Measurements from ENCODE around the gene STK4.
"Not testable (repeated sequence)": the region's sequence is repeated elsewhere in the genome, so short reads cannot be mapped to it uniquely, and the experiment has no call there.

Gene STK4

DNA sequence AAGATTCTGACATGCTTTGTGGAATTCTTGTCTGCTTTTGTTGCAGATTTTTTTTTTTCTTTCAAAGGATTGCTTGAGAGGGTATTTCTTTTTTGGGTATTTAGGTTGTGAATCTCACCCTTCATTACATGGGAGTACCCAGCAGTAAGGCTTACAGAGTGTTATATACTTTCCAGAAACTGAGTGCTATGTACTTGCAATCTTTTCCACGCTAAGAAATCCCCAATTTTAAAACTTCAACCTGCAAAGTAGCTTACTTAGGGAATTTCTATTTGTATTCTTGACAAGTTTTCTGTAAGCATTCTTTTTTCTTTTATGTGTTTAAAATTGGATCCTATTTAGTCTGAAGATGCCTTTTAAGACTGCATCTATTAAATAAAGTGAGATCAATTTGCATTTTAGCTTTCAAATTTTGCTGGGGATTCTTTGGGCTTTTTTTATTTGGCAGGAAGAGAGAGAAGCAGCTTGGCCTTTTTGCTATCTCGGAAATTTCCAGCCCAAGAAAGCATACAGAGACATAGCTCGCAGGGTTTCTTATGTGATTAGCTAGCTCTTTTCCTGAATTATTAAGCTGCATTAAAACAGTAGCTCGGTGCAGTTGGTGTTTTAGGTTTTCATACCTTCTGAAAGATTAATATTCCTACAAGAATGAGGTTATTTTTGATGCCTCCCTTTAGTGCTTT lies 92.0 kb downstream of the STK4 start:
- no peaks in the 10 kb centered on the region; the same call in 1 of the 2 replicates for H4K20me1 ChIP-seq
- H3K27ac ChIP-seq: no peak overlapping the region
- peaks cover 41% of the 10 kb centered on the region for H3K36me3 ChIP-seq
- H3K4me2 ChIP-seq: no peak overlapping the region
- no peak overlapping the region for H3K9ac ChIP-seq
- H3K9me3 ChIP-seq: 0 out of 2 replicates have a peak, but pooled peaks cover 3% of the 10 kb centered on the region
- TF ChIP-seq Cebpa-rat (IDR thresholded peaks at IDR 0.05): no peak
- peaks cover 18% of the 10 kb centered on the region for H3K4me1 ChIP-seq
- no peaks in the 10 kb centered on the region for H3K27me3 ChIP-seq
- no peak overlapping the region for H3K4me3 ChIP-seq

DNA sequence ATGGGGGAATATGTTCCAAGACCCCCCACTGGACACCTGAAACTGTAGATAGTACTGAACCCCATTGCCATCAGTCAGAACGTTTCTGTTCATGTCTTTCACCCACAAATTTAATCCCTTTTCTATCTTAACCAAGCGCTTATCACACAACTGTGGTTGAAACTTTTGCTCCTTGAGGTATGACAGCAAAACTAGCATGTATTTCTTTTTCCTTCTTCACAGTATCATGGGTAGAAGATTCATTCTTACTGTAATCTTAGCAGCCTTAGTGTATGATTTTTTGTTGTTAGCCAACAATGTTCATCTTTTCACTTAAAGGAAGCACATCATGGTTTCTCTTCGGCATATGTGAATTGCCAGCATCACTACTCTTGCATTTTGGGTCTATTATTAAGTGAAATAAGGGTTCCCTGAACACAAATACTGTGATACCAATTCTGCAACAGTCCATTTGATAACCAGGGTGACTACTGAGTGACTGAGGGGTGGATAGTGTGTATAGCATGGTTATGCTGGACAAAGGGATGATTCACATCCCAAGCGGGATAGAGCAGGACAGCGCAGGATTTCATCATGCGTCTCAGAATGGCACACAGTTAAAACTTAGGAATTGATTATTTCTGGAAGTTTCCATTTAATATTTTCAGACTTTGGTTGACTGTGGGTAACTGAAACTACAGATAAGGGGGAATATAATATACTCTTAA lies 92.9 kb downstream of the STK4 start:
- Histone ChIP-seq H3K9me3 (0 out of 2 replicates have a peak, but pooled peaks cover 3% of the 10 kb centered on the region), H3K4me1 (peaks cover 9% of the 10 kb centered on the region), H3K36me3 (peaks cover 41% of the 10 kb centered on the region), H3K27ac (no peak overlapping the region), H3K4me3 (no peak overlapping the region), H4K20me1 (no peaks in the 10 kb centered on the region; the same call in 1 of the 2 replicates), H3K9ac (no peak overlapping the region), H3K4me2 (no peak overlapping the region), H3K27me3 (no peaks in the 10 kb centered on the region)
- no peak for TF ChIP-seq Cebpa-rat (IDR thresholded peaks at IDR 0.05)

DNA sequence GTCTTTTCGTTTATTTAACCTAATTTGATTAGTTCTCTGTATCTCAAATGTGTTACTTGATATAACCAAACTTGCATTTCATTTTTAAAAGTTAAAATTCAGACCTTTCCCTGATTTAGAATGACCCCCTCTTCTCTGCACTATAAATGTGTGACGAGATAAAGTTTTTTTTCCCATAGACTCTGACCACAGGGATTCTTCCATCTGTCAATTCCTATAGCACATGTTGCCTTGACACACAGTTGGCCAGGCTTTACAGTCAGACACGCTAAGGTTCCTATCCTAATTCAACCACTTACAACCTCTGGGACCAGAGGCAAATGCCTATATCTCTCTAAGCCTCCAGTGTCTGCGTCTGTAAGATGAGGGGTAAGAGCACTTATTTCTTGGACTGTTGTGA lies 94.0 kb downstream of the STK4 start:
- Histone ChIP-seq H3K4me2 (no peak overlapping the region), H3K4me1 (0 out of 2 replicates have a peak, but pooled peaks cover under 1% of the 10 kb centered on the region), H3K4me3 (no peak overlapping the region), H3K27ac (no peak overlapping the region), H3K27me3 (no peaks in the 10 kb centered on the region), H3K9me3 (0 out of 2 replicates have a peak, but pooled peaks cover 3% of the 10 kb centered on the region), H3K9ac (no peak overlapping the region), H4K20me1 (peaks cover 7% of the 10 kb centered on the region; the same call in 1 of the 2 replicates), H3K36me3 (peaks cover 35% of the 10 kb centered on the region)
- TF ChIP-seq Cebpa-rat (IDR thresholded peaks at IDR 0.05): no peak

GRCh38 chr20:45061244-45061643 lies 94.9 kb downstream of the STK4 start:
- TF ChIP-seq Cebpa-rat (IDR thresholded peaks at IDR 0.05): no peak
- peaks cover 7% of the 10 kb centered on the region; the same call in 1 of the 2 replicates for H4K20me1 ChIP-seq
- H3K36me3 ChIP-seq: peaks cover 35% of the 10 kb centered on the region
- H3K27me3 ChIP-seq: no peaks in the 10 kb centered on the region
- no peak overlapping the region for H3K9ac ChIP-seq
- H3K27ac ChIP-seq: no peak overlapping the region
- H3K4me2 ChIP-seq: no peak overlapping the region
- no peak overlapping the region for H3K4me3 ChIP-seq
- no peaks in the 10 kb centered on the region for H3K4me1 ChIP-seq
- H3K9me3 ChIP-seq: 0 out of 2 replicates have a peak, but pooled peaks cover 3% of the 10 kb centered on the region

GRCh38 chr20:45063107-45063506 lies 96.8 kb downstream of the STK4 start:
- not testable (repeated sequence) for H4K20me1 ChIP-seq

DNA sequence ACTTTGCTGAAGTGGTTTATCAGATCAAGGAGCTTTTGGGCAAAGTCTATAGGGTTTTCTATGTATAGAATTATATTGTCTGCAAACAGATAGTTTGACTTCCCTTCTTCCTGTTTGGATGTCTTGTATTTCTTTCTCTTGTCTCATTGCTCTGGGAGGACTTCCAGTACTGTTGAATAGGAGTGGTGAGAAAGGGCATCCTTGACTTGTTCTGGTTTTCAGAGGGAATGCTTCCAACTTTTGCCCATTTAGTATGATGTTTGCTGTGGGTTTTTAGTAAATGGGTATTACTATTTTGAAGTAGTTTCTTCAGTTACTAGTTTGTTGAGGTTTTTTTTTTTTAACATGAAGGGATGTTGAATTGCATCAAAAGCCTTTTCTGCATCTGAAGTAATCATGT lies 98.5 kb downstream of the STK4 start:
- no peak overlapping the region for H3K27ac ChIP-seq
- no peak overlapping the region for H3K9ac ChIP-seq
- no peak overlapping the region for H3K4me2 ChIP-seq
- H3K4me3 ChIP-seq: no peak overlapping the region
- peaks cover 51% of the 10 kb centered on the region for H3K36me3 ChIP-seq
- 0 out of 2 replicates have a peak, but pooled peaks cover 3% of the 10 kb centered on the region for H3K9me3 ChIP-seq
- TF ChIP-seq Cebpa-rat (IDR thresholded peaks at IDR 0.05): no peak
- H3K27me3 ChIP-seq: no peaks in the 10 kb centered on the region
- peaks cover 7% of the 10 kb centered on the region; the same call in 1 of the 2 replicates for H4K20me1 ChIP-seq
- H3K4me1 ChIP-seq: no peaks in the 10 kb centered on the region

More at GRCh38 chr20:45063107-45063506, 96.8 kb downstream of the STK4 start:
- H3K9me3 ChIP-seq, H3K4me1 ChIP-seq, H3K27me3 ChIP-seq, H3K9ac ChIP-seq, H3K27ac ChIP-seq, H3K4me2 ChIP-seq, H3K4me3 ChIP-seq: not testable (repeated sequence)
- H3K36me3 ChIP-seq: peaks cover 42% of the 10 kb centered on the region

DNA sequence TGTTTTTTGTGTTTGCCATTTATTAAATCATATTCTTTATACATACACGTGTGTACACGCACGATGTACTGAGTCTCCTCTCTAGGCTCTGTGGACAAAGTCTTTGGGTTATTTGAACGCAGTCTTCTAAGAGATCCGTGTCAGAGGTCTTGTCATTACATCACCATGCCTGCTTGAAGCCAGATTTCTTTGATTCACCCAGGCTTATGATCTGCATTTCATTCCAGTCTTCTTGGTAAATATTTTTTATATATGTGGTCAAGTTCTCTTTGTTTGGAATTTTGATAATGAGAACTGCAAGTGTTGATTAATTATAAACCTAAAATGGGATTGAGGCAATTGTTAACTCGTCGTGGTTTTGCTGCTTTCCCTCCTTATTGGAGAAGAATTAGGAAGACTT lies 100.1 kb downstream of the STK4 start:
- H4K20me1 ChIP-seq: peaks cover 10% of the 10 kb centered on the region; the same call in 1 of the 2 replicates
- peaks cover 46% of the 10 kb centered on the region for H3K36me3 ChIP-seq
- H3K4me2 ChIP-seq: no peak overlapping the region
- no peaks in the 10 kb centered on the region for H3K4me1 ChIP-seq
- H3K9ac ChIP-seq: no peak overlapping the region
- H3K9me3 ChIP-seq: 0 out of 2 replicates have a peak, but pooled peaks cover 3% of the 10 kb centered on the region
- no peaks in the 10 kb centered on the region for H3K27me3 ChIP-seq
- H3K27ac ChIP-seq: no peak overlapping the region
- TF ChIP-seq Cebpa-rat (IDR thresholded peaks at IDR 0.05): no peak
- H3K4me3 ChIP-seq: no peak overlapping the region

- TF ChIP-seq Cebpa-rat (IDR thresholded peaks at IDR 0.05): no peak
- Histone ChIP-seq H3K4me3 (no peak overlapping the region), H3K36me3 (peaks cover 44% of the 10 kb centered on the region), H3K4me2 (no peak overlapping the region), H3K27ac (no peak overlapping the region), H4K20me1 (peaks cover 17% of the 10 kb centered on the region), H3K4me1 (no peaks in the 10 kb centered on the region), H3K9ac (no peak overlapping the region), H3K9me3 (0 out of 2 replicates have a peak, but pooled peaks cover 3% of the 10 kb centered on the region), H3K27me3 (no peaks in the 10 kb centered on the region)
These were observed 100.8 kb downstream of the STK4 start for GRCh38 chr20:45067087-45067486.

- no peak for TF ChIP-seq Cebpa-rat (IDR thresholded peaks at IDR 0.05)
- H3K4me1 ChIP-seq: no peaks in the 10 kb centered on the region
- 0 out of 2 replicates have a peak, but pooled peaks cover 3% of the 10 kb centered on the region for H3K9me3 ChIP-seq
- no peak overlapping the region for H3K4me2 ChIP-seq
- H3K4me3 ChIP-seq: no peak overlapping the region
- no peak overlapping the region for H3K9ac ChIP-seq
- no peak overlapping the region for H3K27ac ChIP-seq
- peaks cover 41% of the 10 kb centered on the region for H3K36me3 ChIP-seq
- no peaks in the 10 kb centered on the region for H3K27me3 ChIP-seq
- peaks cover 19% of the 10 kb centered on the region for H4K20me1 ChIP-seq
These were observed 101.2 kb downstream of the STK4 start for GRCh38 chr20:45067558-45067957.

GRCh38 chr20:45069261-45069660 lies 102.9 kb downstream of the STK4 start:
- Histone ChIP-seq H4K20me1 (peaks cover 35% of the 10 kb centered on the region), H3K4me1 (no peaks in the 10 kb centered on the region), H3K27ac (no peak overlapping the region), H3K9me3 (no peaks in the 10 kb centered on the region), H3K9ac (no peak overlapping the region), H3K27me3 (no peaks in the 10 kb centered on the region), H3K36me3 (peaks cover 49% of the 10 kb centered on the region), H3K4me2 (no peak overlapping the region), H3K4me3 (no peak overlapping the region)
- no peak for TF ChIP-seq Cebpa-rat (IDR thresholded peaks at IDR 0.05)
